MM.1S (cell line): ENCODE results near the gene WDR91.
A peak's percentile ranks its signal among the peaks of the same experiment; 100 is the strongest.

Source experiments
- DNase-seq: peaks from one replicate; pipeline ENCODE4 v3.0.0-alpha.2; 2015
- H2AFZ ChIP-seq: fragments of 300-600 bp; sonication (generic); 2 replicates; pipeline ENCODE4 v1.6.0; 2016; ENCODE audit warnings: antibody characterized with exemption, low read length
- H3F3A ChIP-seq: fragments of 300-600 bp; sonication (generic); 2 replicates; pipeline ENCODE4 v1.6.1; 2016; ENCODE audit warnings: mild to moderate bottlenecking, antibody characterized with exemption, low read length, moderate library complexity, mixed read lengths; ENCODE audit not compliant: insufficient read depth
- H3K27ac ChIP-seq: fragments of 300-600 bp; sonication (generic); 2 replicates; pipeline ENCODE4 v1.5.1; 2016; ENCODE audit warnings: mild to moderate bottlenecking, low read length
- H3K27me3 ChIP-seq: fragments of 300-600 bp; sonication (generic); replicated peaks from 2 replicates; pipeline ENCODE4 v1.6.0; 2016; ENCODE audit warnings: low read length; ENCODE audit not compliant: insufficient read depth
- H3K36me3 ChIP-seq: fragments of 300-600 bp; sonication (generic); replicated peaks from 2 replicates; pipeline ENCODE4 v1.6.1; 2016; ENCODE audit warnings: mild to moderate bottlenecking, low read length, mixed read lengths; ENCODE audit not compliant: insufficient read depth
- H3K4me1 ChIP-seq: fragments of 300-600 bp; sonication (generic); 2 replicates; pipeline ENCODE4 v1.6.1; 2016; ENCODE audit warnings: low read length, mixed read lengths
- H3K4me2 ChIP-seq: fragments of 300-600 bp; sonication (generic); 2 replicates; pipeline ENCODE4 v1.6.0; 2016; ENCODE audit warnings: low read depth, low read length
- H3K4me3 ChIP-seq: fragments of 300-600 bp; sonication (generic); 2 replicates; pipeline ENCODE4 v1.5.1; 2016; ENCODE audit warnings: low read length, mixed read lengths
- H3K79me2 ChIP-seq: fragments of 300-600 bp; sonication (generic); 2 replicates; pipeline ENCODE4 v1.6.1; 2016; ENCODE audit warnings: mixed run types, low read length, mixed read lengths
- H3K9ac ChIP-seq: fragments of 300-600 bp; sonication (generic); 2 replicates; pipeline ENCODE4 v1.6.1; 2016; ENCODE audit warnings: low read length, mixed read lengths
- H3K9me2 ChIP-seq: fragments of 300-600 bp; sonication (generic); replicated peaks from 2 replicates; pipeline ENCODE4 v1.6.1; 2016; ENCODE audit warnings: mild to moderate bottlenecking, low read length, mixed read lengths; ENCODE audit not compliant: insufficient read depth
- H3K9me3 ChIP-seq: fragments of 300-600 bp; sonication (generic); replicated peaks from 2 replicates; pipeline ENCODE4 v1.6.1; 2016; ENCODE audit warnings: mild to moderate bottlenecking, low read length, mixed read lengths; ENCODE audit not compliant: insufficient read depth
- H4K20me1 ChIP-seq: fragments of 300-600 bp; sonication (generic); 2 replicates; pipeline ENCODE4 v1.6.1; 2016; ENCODE audit warnings: mild to moderate bottlenecking, low read length, moderate library complexity, mixed read lengths; ENCODE audit not compliant: insufficient read depth
- EZH2 ChIP-seq: fragments of 300-600 bp; sonication (generic); optimal IDR thresholded peaks from 2 replicates; pipeline ENCODE3; 2017; ENCODE audit warnings: low read depth, mild to moderate bottlenecking, antibody characterized with exemption, low read length, mixed read lengths
- EZH2phosphoT487 ChIP-seq: fragments of 300-600 bp; sonication (generic); IDR thresholded peaks from 2 replicates; pipeline ENCODE4 v1.6.1; 2018; ENCODE audit warnings: antibody characterized with exemption, low read length
- TF ChIP-seq, protein P1 (sequence below): fragments of 300-600 bp; sonication (generic); IDR thresholded peaks from 2 replicates; pipeline ENCODE4 v1.5.1; 2016; ENCODE audit warnings: antibody characterized with exemption, low read length, mixed read lengths

Gene WDR91

DNA sequence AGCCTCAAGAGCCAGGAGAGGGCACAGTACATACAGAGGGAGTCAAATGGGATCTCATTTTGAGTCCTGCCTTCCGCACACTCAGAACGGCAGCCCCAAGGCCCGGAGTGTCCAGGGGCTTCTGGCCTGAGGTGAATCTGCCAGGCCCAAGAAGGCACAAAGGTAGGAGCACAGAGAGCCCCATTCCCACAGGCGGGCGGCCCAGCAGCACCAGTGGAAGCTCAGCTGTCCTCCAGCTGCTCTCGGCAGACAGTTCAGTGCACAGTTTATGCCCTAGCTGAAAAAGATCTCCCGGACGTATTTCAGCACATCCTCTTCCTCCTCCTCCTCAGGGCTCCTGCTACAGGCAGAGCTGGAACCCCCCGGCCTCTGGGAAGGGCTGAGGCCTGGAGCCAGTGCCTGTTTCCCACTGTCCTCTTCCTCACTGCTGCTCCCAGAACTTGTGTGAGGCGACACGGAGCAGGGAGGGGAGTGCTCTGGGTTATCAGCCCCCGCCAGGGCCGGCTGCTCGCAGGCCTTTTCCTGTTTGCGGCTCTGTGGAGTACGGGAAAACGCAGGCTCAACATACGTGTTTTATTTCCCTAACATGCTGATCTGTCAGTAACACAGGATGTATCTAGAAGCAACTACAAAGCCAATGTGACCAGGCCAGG, 44.9 kb downstream of the WDR91 start:
- Histone ChIP-seq H2AFZ (no peak overlapping the region), H3K4me1 (peaks cover 14% of the 10 kb centered on the region), H3K9ac (no peak overlapping the region), H3K4me3 (no peak overlapping the region), H3K79me2 (peaks cover 72% of the 10 kb centered on the region), H3F3A (peaks cover 24% of the 10 kb centered on the region), H3K27me3 (no peaks in the 10 kb centered on the region), H4K20me1 (no peaks in the 10 kb centered on the region), H3K9me2 (no peaks in the 10 kb centered on the region), H3K4me2 (no peak overlapping the region), H3K27ac (no peak overlapping the region), H3K36me3 (peaks cover 30% of the 10 kb centered on the region), H3K9me3 (no peaks in the 10 kb centered on the region)
- no peak for DNase-seq
- TF ChIP-seq, protein P1, sequence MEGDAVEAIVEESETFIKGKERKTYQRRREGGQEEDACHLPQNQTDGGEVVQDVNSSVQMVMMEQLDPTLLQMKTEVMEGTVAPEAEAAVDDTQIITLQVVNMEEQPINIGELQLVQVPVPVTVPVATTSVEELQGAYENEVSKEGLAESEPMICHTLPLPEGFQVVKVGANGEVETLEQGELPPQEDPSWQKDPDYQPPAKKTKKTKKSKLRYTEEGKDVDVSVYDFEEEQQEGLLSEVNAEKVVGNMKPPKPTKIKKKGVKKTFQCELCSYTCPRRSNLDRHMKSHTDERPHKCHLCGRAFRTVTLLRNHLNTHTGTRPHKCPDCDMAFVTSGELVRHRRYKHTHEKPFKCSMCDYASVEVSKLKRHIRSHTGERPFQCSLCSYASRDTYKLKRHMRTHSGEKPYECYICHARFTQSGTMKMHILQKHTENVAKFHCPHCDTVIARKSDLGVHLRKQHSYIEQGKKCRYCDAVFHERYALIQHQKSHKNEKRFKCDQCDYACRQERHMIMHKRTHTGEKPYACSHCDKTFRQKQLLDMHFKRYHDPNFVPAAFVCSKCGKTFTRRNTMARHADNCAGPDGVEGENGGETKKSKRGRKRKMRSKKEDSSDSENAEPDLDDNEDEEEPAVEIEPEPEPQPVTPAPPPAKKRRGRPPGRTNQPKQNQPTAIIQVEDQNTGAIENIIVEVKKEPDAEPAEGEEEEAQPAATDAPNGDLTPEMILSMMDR, result no peak
- TF ChIP-seq EZH2 (no peak), EZH2phosphoT487 (no peak)

DNA sequence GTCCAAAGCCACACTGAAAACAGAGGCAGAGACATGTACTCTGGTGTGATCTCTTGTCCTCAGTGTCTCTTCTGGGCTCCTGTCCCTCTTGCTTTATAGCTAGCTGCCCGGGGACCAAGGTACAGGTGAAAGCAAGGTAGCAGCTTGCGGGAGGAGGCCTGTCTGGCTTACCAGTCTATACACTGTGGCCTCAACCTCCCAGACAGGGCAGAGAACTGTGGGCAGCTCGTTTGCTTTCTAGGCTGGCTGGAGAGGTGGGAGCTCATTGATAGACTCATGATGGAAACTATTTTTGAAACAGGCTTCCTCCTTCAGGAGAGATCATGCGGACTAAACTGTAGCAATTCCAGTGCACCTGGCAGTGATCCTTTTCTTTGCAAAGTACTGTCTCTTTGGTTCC, 45.5 kb downstream of the WDR91 start:
- Histone ChIP-seq H3K27ac (no peak overlapping the region), H3K79me2 (peaks cover 78% of the 10 kb centered on the region), H4K20me1 (no peaks in the 10 kb centered on the region), H3K9me3 (no peaks in the 10 kb centered on the region), H3K9me2 (no peaks in the 10 kb centered on the region), H3K4me1 (peaks cover 19% of the 10 kb centered on the region), H2AFZ (no peak overlapping the region), H3F3A (peaks cover 19% of the 10 kb centered on the region), H3K4me3 (no peak overlapping the region), H3K9ac (no peak overlapping the region), H3K27me3 (no peaks in the 10 kb centered on the region), H3K36me3 (peaks cover 30% of the 10 kb centered on the region), H3K4me2 (no peak overlapping the region)
- DNase-seq, result no peak
- TF ChIP-seq, protein P1, result no peak
- TF ChIP-seq EZH2phosphoT487, result no peak
- no peak for TF ChIP-seq EZH2

DNA sequence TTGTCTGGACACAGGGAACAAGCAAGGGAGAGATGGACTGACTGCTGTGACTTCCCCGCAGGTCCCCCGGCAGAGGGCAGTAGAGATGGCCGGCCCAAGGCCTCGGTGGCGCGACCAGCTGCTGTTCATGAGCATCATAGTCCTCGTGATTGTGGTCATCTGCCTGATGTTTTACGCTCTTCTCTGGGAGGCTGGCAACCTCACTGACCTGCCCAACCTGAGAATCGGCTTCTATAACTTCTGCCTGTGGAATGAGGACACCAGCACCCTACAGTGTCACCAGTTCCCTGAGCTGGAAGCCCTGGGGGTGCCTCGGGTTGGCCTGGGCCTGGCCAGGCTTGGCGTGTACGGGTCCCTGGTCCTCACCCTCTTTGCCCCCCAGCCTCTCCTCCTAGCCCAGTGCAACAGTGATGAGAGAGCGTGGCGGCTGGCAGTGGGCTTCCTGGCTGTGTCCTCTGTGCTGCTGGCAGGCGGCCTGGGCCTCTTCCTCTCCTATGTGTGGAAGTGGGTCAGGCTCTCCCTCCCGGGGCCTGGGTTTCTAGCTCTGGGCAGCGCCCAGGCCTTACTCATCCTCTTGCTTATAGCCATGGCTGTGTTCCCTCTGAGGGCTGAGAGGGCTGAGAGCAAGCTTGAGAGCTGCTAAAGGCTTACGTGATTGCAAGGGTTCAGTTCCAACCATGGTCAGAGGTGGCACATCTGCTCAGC, 46.8 kb downstream of the WDR91 start:
- peaks cover 18% of the 10 kb centered on the region for H3F3A ChIP-seq
- no peaks in the 10 kb centered on the region for H3K27me3 ChIP-seq
- no peak overlapping the region for H2AFZ ChIP-seq
- H3K79me2 ChIP-seq, result peaks cover 75% of the 10 kb centered on the region
- no peak overlapping the region for H3K9ac ChIP-seq
- TF ChIP-seq EZH2, result no peak
- TF ChIP-seq, protein P1, result peak; percentile 12; the same call in 1 of the 2 replicates
- H3K36me3 ChIP-seq, result peaks cover 30% of the 10 kb centered on the region
- no peaks in the 10 kb centered on the region for H4K20me1 ChIP-seq
- H3K9me3 ChIP-seq, result no peaks in the 10 kb centered on the region
- no peak overlapping the region for H3K4me3 ChIP-seq
- H3K4me2 ChIP-seq, result no peak overlapping the region
- H3K27ac ChIP-seq, result no peak overlapping the region
- H3K4me1 ChIP-seq, result peaks cover 32% of the 10 kb centered on the region
- no peaks in the 10 kb centered on the region for H3K9me2 ChIP-seq
- DNase-seq, result no peak
